Measurements from ENCODE around the gene SLC47A2.

SLC47A2 gene

DNA sequence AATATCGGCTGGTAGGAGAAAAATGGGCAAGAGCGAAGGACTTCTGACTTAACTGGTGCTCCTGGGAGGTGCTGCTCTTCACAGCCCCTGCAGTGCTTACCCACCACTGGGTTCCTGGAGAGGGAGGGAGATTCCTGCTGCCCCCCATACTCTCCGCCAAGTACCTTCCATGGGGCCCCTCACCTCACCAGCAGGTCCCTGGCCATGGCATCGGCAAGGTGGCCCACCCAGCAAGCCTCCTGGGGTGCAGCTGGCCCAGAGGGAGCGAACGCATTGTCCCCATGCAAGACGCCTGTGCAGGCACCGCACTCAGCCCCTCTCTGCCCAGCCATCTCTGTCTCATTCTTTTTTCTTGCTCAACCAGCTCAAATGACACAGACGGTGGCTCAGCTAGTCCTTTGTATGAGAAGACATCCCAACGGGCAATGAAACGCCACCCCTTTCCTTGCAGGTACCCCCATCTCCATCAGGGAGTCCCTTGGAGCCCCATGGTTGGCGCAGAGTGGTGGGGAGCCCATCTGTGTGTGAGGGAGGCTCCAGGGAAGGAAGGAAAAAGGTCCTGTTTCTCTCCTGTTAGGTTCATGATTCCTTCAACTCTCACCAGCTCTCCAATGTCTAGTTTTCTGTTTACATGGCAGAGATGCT is 41.3 kb upstream of the SLC47A2 start:
- H3K79me2 ChIP-seq (ENCODE audit: insufficient read depth, low read length), result no peaks in the 10 kb centered on the region
- ATAC-seq (ENCODE audit: insufficient read depth, low read depth), result no peak
- no peak overlapping the region for H3K9ac ChIP-seq (ENCODE audit: low read depth, low read length)
- H3K36me3 ChIP-seq (ENCODE audit: insufficient read depth, low read length), result no peaks in the 10 kb centered on the region
- H4K20me1 ChIP-seq (ENCODE audit: insufficient read depth, low read length), result no peaks in the 10 kb centered on the region
- H3K27ac ChIP-seq (ENCODE audit: low read length), result no peak overlapping the region
- no peak for DNase-seq
- no peaks in the 10 kb centered on the region for H3K4me1 ChIP-seq (ENCODE audit: insufficient read depth, low read length)
- H3K27me3 ChIP-seq (ENCODE audit: insufficient read depth, low read length, poor library complexity), result peaks cover 11% of the 10 kb centered on the region
- H3K4me2 ChIP-seq (ENCODE audit: insufficient read depth, low read length), result no peak overlapping the region
- TF ChIP-seq, protein P1, sequence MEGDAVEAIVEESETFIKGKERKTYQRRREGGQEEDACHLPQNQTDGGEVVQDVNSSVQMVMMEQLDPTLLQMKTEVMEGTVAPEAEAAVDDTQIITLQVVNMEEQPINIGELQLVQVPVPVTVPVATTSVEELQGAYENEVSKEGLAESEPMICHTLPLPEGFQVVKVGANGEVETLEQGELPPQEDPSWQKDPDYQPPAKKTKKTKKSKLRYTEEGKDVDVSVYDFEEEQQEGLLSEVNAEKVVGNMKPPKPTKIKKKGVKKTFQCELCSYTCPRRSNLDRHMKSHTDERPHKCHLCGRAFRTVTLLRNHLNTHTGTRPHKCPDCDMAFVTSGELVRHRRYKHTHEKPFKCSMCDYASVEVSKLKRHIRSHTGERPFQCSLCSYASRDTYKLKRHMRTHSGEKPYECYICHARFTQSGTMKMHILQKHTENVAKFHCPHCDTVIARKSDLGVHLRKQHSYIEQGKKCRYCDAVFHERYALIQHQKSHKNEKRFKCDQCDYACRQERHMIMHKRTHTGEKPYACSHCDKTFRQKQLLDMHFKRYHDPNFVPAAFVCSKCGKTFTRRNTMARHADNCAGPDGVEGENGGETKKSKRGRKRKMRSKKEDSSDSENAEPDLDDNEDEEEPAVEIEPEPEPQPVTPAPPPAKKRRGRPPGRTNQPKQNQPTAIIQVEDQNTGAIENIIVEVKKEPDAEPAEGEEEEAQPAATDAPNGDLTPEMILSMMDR (IDR thresholded peaks at IDR 0.05; ENCODE audit: borderline replicate concordance, extremely low read depth, low read length, poor library complexity, severe bottlenecking), result no peak
- TF ChIP-seq EZH2 (IDR thresholded peaks at IDR 0.05; ENCODE audit: borderline replicate concordance, low read depth, low read length, severe bottlenecking), result no peak
- no peak overlapping the region for H2AFZ ChIP-seq (ENCODE audit: low read depth, low read length)
- no peaks in the 10 kb centered on the region for H3K9me3 ChIP-seq (ENCODE audit: insufficient read depth, low read length, severe bottlenecking)
- H3K4me3 ChIP-seq (ENCODE audit: low read depth in 1 of 2, low read length in 2 of 2), result no peak overlapping the region

DNA sequence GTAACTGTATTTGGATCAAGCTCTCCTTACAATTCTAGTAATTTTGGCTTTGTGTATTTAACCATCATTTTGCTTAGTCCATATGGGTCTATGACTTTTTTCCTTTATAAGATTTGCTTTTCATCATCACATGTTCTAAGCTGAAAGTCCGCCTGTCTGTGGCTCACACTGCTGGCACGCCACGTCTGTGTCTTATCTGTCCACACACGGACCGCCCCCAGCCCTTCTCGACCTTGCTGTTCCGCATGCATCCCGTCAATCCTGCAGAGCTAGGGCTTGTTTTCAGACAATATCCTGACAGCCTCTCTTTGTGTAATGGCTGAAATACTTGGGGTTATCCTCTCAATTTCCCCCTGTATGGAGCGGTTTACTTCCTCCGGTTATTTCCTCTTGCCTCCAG is 40.2 kb upstream of the SLC47A2 start:
- H3K36me3 ChIP-seq (ENCODE audit: insufficient read depth, low read length), result no peaks in the 10 kb centered on the region
- peaks cover 11% of the 10 kb centered on the region for H3K27me3 ChIP-seq (ENCODE audit: insufficient read depth, low read length, poor library complexity)
- no peaks in the 10 kb centered on the region for H3K9me3 ChIP-seq (ENCODE audit: insufficient read depth, low read length, severe bottlenecking)
- no peak overlapping the region for H2AFZ ChIP-seq (ENCODE audit: low read depth, low read length)
- H3K9ac ChIP-seq (ENCODE audit: low read depth, low read length), result no peak overlapping the region
- H3K4me2 ChIP-seq (ENCODE audit: insufficient read depth, low read length), result no peak overlapping the region
- TF ChIP-seq EZH2 (IDR thresholded peaks at IDR 0.05; ENCODE audit: borderline replicate concordance, low read depth, low read length, severe bottlenecking), result no peak
- TF ChIP-seq, protein P1 (IDR thresholded peaks at IDR 0.05; ENCODE audit: borderline replicate concordance, extremely low read depth, low read length, poor library complexity, severe bottlenecking), result no peak
- no peaks in the 10 kb centered on the region for H3K79me2 ChIP-seq (ENCODE audit: insufficient read depth, low read length)
- H3K27ac ChIP-seq (ENCODE audit: low read length), result no peak overlapping the region
- H3K4me1 ChIP-seq (ENCODE audit: insufficient read depth, low read length), result no peaks in the 10 kb centered on the region
- ATAC-seq (ENCODE audit: insufficient read depth, low read depth), result no peak
- H3K4me3 ChIP-seq (ENCODE audit: low read depth in 1 of 2, low read length in 2 of 2), result no peak overlapping the region
- H4K20me1 ChIP-seq (ENCODE audit: insufficient read depth, low read length), result no peaks in the 10 kb centered on the region
- no peak for DNase-seq

DNA sequence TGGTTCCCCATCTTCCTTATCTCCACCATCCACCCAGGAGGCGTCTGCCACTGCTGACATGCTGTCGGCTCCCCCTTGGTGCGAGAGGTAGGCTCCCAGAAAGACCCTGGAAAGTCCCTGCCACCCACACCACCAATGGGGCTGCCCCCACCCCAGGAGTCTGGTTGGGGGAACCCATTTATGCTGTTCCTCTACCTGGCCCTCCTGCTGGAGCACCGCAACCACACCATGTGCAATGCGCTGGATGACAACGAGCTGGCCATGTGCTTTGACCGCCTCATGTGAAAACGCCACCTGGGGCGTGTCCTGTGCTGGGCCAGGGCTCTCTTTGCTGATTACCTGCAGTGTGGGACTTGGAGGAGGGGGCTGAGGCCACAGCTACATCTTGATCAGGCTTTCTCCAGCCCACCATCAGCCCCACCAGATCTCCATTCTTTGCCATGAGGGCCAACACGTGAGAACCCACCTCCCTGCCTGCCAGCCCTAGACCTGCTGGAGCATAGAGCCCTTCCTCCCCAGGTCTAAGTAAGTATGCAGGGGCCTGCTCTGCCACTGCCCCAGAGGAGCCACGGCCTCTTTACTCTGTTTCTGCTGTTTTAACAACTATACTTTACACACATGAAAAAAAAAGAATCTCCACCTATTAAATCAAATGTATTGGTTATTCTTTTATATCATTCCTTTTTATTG is 39.6 kb upstream of the SLC47A2 start:
- Histone ChIP-seq H3K27ac (ENCODE audit: low read length) (no peak overlapping the region), H4K20me1 (ENCODE audit: insufficient read depth, low read length) (peaks cover 3% of the 10 kb centered on the region; the same call in 1 of the 2 replicates), H3K36me3 (ENCODE audit: insufficient read depth, low read length) (no peaks in the 10 kb centered on the region), H3K9me3 (ENCODE audit: insufficient read depth, low read length, severe bottlenecking) (no peaks in the 10 kb centered on the region), H3K9ac (ENCODE audit: low read depth, low read length) (no peak overlapping the region), H3K4me3 (ENCODE audit: low read depth in 1 of 2, low read length in 2 of 2) (no peak overlapping the region), H3K4me1 (ENCODE audit: insufficient read depth, low read length) (no peaks in the 10 kb centered on the region), H3K79me2 (ENCODE audit: insufficient read depth, low read length) (no peaks in the 10 kb centered on the region), H2AFZ (ENCODE audit: low read depth, low read length) (no peak overlapping the region), H3K4me2 (ENCODE audit: insufficient read depth, low read length) (no peak overlapping the region), H3K27me3 (ENCODE audit: insufficient read depth, low read length, poor library complexity) (peaks cover 12% of the 10 kb centered on the region)
- TF ChIP-seq EZH2 (IDR thresholded peaks at IDR 0.05; ENCODE audit: borderline replicate concordance, low read depth, low read length, severe bottlenecking), result no peak
- TF ChIP-seq, protein P1 (IDR thresholded peaks at IDR 0.05; ENCODE audit: borderline replicate concordance, extremely low read depth, low read length, poor library complexity, severe bottlenecking), result no peak
- DNase-seq, result no peak
- ATAC-seq (ENCODE audit: insufficient read depth, low read depth), result no peak

Measured in DND-41 (cell line).